NCI-H1105 treated with DMSO at 0.1 percent for 48 hours (cell line): ENCODE measurements around the gene AADAT.
"Not testable (repeated sequence)": the region's sequence is repeated elsewhere in the genome, so short reads cannot be mapped to it uniquely, and the experiment has no call there.

Experiments used
- DNase-seq: peaks from one replicate; lab custom pipeline; 2025; lab: John Stamatoyannopoulos, UW

The AADAT gene

DNA sequence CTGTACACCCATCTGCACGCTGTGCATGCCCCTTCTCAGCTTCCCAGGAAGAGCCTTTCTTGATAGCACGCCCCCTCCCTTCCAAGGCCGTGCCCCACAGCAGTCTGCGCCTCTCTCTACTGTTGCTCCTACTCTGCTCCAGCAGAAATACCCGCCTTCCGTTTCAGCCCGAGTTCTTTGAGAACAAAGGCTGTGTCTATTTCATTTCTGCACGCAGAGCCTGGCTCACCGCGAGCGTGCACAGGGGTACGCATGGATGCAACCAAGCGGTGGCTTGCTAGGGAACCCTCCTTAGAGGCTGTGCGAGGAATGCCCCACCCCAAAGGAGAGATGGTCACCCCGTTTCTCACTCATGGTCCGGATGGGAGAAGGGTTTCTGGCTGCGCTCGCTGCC lies 485 bp downstream of the AADAT start:
- peak; percentile 37 for DNase-seq

DNA sequence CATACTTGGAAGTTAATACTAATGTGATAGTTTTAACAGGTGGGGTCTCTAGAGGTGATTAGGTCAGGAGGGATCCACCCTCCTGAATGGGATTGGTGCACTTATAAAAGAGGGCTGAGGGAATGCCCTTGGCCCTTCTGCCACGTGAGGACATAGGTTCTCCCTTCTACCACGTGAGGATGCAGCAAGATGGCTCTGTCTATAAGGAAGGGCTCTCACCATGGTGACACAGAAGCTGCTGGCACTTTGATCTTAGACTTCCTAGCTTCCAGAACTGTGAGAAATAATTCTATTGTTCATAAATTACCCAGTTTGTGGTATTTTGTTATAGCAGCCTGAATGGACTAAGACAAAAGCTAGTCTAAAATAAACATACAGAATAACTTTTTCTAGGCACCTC lies 1.0 kb downstream of the AADAT start:
- no peak for DNase-seq

- no peak for DNase-seq
Observed at GRCh38 chr4:170087163-170087700, 2.5 kb downstream of the AADAT start.

DNA sequence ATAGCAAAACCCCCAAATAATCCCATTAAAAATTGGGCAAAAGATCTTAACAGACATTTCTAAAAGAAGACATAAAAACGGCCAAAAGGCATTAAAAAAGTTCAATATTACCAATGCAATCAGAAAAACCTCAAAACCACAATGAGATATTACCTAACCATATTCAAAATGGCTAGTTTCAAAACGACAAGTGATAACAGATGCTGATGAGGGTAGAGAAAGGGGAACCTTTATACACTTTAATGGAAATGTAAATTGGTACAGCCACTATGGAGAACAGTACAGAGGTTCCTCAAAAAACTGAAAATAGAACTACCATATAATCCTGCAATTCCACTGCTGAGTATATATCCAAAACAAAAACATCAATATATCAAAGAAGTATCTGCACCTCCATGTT lies 6.2 kb downstream of the AADAT start:
- DNase-seq, result no peak

GRCh38 chr4:170080496-170080895 lies 9.3 kb downstream of the AADAT start:
- DNase-seq, result no peak

DNA sequence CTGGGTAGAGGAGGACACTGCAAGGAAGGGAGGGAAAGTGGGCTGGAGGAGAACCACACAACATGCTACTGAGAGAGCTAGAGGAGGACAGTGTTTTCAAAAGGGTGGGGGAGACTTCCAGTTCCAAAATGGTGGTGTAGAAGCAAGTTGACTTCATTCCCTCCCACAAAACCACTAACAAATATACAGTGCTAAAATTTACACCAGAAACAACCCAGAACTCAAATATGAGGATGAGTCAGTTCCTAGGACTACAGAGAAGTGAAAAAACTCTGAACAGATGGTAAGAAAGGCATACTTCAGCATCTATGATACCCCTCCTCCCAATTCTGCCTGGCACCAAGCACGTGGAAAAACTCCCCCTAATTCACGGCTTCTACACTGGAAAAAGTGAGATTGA lies 9.8 kb downstream of the AADAT start:
- DNase-seq, result no peak

DNA sequence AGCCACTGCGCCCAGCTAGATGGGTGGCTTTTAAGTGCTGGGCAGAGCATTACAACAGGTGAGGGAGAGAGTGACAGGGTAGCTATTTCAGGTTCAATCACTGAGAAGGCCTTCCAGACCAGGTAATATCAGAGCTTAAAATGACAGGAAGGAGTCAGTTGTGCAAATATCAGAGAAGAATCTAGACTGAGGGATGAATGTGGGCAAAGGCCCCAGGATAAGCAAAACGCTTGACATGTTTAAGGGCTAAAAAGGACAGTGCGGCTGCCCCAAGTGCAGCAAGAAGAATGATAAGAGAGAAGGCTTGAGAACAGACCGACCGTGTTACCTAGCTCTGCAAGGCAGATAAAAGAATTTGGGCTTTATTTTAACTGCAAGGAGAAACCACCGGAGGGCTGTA lies 18.6 kb downstream of the AADAT start:
- DNase-seq, result no peak

DNA sequence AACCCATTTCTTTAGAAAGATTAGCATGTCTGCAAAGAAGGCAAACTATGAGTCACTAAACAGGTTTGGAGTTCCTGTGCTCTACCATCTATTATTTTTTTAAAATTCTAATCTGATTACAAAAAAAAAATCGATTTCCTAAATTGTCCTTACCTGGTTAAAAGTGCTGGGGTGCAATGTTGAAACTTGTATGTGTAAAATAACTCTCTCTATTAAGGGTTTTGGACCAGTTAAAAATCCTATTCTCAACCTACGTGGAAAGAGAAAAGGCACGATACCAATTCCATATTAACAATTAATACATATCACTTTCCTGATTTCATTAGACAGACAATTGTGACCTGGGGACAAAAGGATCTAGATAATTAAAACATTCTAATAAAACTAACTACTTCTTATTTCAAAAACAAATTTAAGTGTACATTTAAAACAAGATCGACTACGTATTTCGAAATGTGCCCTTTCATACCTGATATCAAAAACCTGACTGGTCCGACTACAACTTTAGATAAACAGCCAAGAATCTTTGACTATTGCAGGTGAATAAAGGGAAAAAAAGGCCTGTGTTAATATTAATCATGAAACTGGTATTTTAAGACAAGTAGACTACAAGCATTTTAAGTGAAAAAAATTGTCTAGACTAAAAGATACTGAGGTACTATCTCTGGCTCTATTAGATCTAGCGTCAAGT lies 21.2 kb downstream of the AADAT start:
- no peak for DNase-seq

DNA sequence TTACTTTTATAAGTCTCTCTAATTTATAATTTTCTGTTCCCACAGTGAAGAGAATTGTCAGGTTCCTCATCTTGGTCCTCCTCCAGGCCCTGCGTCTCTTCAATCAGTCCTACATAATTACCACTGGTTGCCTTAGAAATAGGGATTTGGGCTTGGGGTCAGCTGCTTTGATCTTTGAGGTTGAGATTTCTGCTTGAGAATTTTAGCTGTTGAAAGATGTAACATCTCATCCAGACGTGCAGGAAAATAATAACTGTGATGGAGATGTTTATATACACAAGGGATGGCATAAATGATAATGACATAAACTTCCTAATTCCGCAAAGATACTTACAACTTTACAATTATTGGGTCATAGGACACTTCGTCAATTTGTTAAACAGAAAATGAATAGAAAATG lies 30.3 kb downstream of the AADAT start:
- no peak for DNase-seq

GRCh38 chr4:170058826-170059225 lies 30.9 kb downstream of the AADAT start:
- DNase-seq, result no peak

GRCh38 chr4:170057866-170058265 lies 31.9 kb downstream of the AADAT start:
- no peak for DNase-seq

GRCh38 chr4:170052919-170053318 lies 36.8 kb downstream of the AADAT start:
- no peak for DNase-seq

DNA sequence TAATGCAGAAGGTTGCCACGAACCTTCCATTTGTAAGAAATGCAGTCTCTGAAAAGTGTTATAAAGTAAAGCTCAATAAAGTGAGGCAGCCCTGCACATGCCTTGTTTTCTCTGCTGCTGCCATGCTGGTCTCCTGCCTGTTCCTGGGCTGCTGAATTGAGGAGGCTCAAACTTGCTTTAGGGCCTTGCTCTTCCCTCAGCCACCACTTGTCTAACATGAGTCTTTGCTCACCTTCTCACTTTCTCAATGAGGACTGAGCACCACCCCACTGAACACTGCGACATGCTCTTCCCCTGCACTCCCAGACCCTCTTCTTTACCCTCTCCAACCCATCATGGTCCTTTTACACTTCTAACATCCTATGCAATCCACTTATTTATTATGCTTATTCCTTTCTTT lies 38.4 kb downstream of the AADAT start:
- no peak for DNase-seq

- no peak for DNase-seq
Observed at GRCh38 chr4:170049766-170050165, 40.0 kb downstream of the AADAT start.

GRCh38 chr4:170047771-170048354 lies 41.9 kb downstream of the AADAT start:
- DNase-seq, result peak; percentile 50

GRCh38 chr4:170046156-170046555 lies 43.6 kb downstream of the AADAT start:
- not testable (repeated sequence) for DNase-seq

DNA sequence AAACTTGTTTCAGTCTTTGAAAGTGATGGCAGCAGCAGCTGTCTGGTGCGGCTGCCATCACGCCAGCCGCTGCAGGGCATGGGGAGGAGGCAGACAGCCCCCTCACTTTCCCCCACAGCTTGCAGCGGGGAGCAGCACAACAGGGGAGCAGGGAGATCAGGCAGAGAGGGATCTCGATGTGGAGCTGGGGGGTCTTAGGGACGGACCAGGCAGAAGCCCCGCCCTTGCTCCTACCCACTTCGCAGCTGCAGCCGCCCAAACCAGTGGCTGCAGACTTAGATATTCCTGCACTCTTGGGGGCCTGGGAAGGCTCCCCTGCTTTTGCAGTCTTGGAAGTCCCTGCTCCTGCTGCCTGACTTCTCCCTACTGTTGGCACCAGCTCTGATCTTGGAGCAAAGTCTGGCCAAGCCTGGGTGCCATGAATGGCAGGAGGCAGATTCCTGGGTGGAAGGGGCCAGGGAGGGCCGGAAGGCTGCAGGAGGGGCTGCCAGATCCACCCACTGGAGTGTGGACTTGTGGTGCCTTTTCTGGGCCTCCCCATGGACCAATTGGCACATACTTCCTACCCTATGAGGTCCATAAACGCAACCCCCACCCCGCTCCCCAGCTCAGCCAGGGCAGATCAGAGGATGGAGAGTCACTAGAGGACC lies 49.6 kb downstream of the AADAT start:
- DNase-seq, result no peak

DNA sequence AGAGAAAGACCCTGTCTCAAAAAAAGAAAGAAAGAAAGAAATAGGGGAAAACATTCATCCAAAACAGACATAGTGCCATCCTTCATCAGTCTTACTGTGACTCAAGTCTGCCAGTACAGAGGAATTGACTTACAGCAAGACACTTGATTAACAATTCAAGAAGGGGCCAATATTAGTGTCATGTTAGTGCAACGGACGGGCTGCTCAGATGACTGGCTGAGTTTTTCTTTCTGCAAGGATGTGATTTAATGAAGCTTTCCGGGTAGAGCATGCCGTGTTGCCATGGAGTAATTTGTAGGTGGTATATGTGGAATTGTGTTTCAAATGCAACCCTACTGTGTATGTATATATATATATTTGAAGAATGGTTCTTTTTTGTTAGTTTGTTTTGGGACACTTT lies 51.0 kb downstream of the AADAT start:
- no peak for DNase-seq

- DNase-seq, result no peak
Observed at GRCh38 chr4:170038232-170038631, 51.5 kb downstream of the AADAT start.

- no peak for DNase-seq
Observed at GRCh38 chr4:170037481-170037880, 52.3 kb downstream of the AADAT start.

GRCh38 chr4:170035845-170036244 lies 53.9 kb downstream of the AADAT start:
- DNase-seq, result no peak

DNA sequence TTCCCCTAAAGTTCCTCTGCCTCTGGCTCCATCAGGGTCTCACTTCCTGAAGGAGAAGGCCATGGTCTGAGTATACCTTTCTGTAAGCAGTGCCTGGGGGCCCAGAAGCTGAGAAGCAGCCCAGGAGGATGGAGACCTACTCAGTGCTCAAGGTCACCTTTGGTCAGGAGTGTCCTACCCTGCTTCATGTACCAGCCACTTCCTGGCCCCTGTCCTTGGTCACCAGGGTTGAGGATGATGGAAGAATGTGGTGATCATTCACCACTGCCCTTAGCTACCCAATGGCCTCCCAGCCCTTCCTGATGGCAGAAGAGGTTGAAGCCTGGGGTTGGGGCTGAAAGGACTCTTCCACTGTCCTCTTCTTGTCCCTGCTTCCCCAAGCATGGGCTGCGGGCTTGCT lies 54.5 kb downstream of the AADAT start:
- no peak for DNase-seq

DNA sequence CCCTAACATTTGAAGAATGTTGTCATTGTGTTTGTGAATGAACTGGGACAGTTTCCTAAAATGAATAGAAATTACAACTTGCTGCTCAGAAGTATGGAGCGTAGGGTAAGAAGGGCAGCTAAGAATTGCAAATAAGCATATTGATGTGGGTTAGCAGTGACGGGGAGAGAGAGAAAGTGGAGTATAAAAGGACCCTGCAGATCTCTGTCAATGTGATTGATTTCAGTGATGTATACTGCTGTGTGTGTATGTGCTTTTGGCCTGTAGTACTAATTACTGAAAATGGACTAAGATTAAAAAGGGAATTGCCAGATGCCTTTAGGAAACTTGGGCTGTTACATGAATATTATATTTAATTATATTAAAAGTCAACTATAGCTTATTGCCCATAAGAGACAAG lies 55.8 kb downstream of the AADAT start:
- DNase-seq, result no peak
